ENCODE data around the gene SLC25A43.
A peak's percentile ranks its signal among the peaks of the same experiment; 100 is the strongest.
"Not testable (repeated sequence)": the region's sequence is repeated elsewhere in the genome, so short reads cannot be mapped to it uniquely, and the experiment has no call there.

Gene SLC25A43

GRCh38 chrX:119398974-119399771 is at the start of gene SLC25A43:
Gene SLC25A43 (plus strand): TSS chrX:119399336. CDS start chrX:119399404, 68 bp downstream.
- peak; percentile 4 for DNase-seq

DNA sequence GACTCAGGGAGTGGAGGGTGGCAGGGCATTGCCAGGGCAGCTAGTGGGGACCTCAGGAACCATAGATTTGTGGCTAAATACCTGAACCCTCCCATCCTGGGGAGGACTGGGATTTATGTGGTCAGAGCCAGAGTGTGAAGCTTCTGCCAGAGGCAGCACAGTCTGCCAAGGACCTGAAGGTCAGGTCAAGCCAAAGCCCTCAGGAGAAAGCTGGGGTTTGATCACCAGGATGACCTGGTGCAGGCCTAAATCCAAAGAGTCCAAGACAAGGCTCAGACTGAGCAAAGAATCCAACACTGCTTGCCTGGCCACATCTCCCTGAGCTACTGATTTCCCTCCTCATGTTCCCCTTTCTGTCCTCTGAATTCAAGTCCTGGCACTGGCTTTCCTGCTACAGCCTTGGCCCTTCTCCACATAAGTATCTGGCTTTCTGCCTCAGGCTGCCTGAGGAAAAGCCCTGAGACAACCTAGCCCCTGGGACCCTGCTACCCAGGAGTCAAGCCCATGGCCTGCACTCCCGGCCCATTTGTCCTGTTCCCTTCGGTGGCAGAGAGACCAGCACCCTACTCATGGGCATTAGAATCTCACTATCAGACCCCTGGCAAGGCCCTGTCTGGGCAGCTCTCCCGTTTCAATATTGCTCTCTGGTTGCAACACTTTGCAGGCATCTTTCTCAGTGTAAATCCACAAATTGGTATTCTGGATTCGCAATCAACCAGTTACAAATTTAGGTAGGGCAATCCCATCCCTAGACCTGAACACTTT is 39.3 kb upstream of the SLC25A43 start:
- DNase-seq, result no peak

DNA sequence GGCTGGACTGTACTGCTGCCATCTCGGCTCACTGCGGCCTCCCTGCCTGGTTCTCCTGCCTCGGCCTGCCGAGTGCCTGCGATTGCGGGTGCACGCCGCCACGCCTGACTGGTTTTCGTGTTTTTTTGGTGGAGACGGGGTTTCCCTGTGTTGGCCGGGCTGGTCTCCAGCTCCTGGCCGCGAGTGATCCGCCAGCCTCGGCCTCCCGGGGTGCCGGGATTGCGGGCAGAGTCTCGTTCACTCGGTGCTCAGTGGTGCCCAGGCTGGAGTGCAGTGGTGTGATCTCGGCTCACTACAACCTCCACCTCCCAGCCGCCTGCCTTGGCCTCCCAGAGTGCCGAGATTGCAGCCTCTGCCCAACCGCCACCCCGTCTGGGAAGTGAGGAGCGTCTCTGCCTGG is 37.7 kb upstream of the SLC25A43 start:
- not testable (repeated sequence) for DNase-seq

DNA sequence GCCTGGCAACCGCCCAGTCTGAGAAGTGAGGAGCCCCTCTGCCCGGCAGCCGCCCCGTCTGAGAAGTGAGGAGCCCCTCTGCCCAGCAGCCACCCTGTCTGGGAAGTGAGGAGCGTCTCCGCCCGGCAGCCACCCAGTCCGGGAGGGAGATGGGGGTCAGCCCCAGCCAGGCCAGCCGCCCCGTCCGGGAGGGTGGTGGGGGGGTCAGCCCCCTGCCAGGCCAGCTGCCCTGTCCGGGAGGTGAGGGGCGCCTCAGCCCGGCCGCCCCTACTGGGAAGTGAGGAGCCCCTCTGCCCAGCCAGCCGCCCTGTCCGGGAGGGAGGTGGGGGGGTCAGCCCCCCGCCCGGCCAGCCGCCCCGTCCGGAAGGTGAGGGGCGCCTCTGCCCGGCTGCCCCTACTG is 37.1 kb upstream of the SLC25A43 start:
- DNase-seq, result not testable (repeated sequence)

DNA sequence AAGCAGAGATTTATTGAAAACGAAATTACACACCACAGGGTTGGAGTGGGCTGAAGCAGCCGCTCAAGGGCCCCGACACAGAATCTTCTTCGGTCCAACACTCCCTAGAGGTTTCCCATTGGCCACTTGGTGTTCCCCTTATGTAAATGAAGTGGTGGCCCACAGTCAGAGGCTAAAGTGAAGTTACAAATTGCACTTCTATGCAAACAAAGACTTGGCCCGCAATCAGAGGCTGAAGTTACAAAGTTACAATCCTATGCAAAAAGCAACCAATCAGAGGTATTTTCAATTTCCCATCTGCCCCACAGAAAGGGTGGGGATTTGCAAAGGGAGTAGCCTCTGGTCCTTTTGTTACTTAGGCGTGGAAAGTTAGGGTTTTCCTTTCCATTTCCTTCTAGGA is 35.7 kb upstream of the SLC25A43 start:
- DNase-seq, result no peak

GRCh38 chrX:119371861-119372260 is 27.3 kb upstream of the SLC25A43 start:
- not testable (repeated sequence) for DNase-seq

GRCh38 chrX:119374736-119375135 is 24.4 kb upstream of the SLC25A43 start:
- no peak for DNase-seq

DNA sequence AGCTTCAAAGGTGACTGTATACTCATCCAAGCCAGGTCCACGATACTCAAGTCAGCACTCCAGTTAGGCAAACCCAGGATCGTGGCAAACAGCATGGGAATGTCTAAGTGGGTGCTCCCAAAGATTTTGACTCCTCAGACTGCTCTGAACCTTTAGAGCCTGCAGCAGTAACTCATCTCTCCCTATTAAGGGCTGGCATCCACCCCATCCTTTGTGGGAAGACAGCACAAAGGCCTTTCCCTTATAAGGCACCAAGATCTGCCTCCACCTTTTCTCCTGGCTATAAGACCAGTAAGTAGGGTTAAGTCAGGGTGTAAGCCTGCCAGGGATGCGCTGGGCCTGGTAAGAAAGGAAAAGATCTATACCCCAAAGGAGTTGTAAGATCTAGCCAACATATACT is 23.6 kb upstream of the SLC25A43 start:
- DNase-seq, result no peak

DNA sequence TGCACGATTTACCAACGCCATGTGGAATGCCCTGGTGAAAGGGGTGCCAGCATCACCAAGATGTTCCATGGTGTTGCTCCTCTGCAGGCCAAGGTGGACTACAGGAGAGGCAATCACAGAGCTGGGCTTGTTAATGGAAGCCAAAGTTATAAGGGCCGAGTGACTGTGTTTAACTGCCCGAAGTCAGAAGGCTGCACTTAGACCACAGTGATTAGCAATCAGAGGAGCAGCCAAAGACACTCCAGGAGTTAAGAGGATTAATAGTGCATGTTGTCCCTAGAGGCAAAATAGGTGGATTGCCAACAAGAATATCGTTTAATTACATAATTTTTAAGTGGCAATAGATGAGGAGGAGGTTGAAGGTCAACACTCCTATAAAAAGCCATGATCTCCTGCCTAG is 22.8 kb upstream of the SLC25A43 start:
- DNase-seq, result peak; percentile 66

DNA sequence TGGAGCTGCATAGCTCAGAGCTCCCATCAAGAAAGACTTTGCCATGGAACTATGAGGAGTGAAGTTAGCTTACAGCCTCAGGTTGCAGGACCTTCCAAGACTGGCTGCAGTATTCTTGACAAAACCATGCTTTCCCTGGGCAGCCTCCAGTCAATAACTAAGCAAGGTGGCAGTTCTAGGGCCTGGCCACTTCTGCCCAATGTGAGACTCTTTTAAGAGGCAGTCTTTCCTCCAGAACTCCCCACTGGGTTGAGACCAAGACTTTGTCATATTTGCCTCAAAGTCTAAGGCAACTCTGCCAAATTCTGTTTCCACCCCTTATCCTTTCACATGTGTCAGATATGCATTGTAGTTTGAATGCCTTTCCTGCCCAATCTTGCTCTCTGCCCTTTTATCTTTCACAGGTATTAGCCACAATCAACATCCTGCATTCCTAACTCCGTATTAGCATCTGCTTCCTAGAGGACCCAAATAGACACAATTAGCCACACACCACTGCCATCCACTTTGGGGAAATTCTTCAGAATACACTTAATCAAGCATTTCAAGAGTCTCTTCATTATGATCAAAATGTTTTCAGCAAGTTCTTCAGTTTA is 17.7 kb upstream of the SLC25A43 start:
- DNase-seq, result no peak

- DNase-seq, result no peak
These were observed 16.5 kb upstream of the SLC25A43 start for GRCh38 chrX:119382606-119383005.

GRCh38 chrX:119386685-119387084 is 12.5 kb upstream of the SLC25A43 start:
- DNase-seq, result not testable (repeated sequence)

GRCh38 chrX:119387426-119387825 is 11.7 kb upstream of the SLC25A43 start:
- DNase-seq, result not testable (repeated sequence)

DNA sequence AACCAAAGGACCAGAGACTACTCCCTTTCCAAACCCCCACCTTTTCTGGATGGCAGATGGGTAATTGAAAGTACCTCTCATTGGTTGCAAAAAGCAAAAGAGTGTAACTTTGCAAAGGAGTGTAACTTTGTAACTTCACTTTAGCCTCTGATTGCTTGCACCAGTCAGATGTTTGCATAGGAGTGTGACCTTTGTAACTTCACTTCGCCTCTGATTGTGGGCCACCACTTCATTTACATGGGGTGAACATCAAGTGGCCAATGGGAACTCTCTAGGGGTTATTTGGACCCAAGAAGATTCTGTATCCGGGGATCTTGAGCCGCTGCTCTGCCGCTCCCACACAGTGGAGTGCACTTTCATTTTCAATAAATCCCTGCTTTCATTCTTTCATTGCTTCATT is 9.9 kb upstream of the SLC25A43 start:
- no peak for DNase-seq

DNA sequence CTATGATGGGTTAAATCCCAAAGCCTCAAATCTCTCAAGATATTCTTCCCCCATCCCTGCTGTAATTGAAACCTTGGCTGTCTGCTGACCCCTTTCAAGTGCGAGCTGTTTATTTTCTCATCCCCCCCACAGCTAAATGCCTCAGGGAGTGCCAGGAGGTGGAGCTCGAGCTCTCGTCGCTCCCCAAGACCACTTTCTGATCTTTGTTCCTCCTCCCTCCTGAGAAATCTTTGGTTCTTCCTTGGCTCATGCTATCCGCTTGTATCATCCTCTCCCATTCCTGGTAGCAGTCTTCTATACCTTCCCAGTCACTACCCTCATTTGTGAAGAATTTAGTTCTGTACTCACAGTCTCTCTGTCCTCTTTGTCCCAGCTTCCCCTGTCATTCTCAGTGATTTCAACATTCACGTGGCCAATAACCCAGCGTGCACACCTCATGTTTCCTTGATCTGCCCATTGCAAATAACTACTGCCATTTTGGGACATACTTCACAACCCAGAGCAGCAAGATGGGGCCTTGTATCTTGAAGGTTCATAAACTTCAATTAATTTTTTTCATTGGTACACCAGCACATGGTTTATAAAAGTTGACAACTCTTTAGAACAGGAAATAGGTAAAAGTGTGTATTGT is 9.2 kb upstream of the SLC25A43 start:
- peak; percentile 26 for DNase-seq

- DNase-seq, result peak; percentile 37
These were observed 7.9 kb upstream of the SLC25A43 start for GRCh38 chrX:119391279-119391678.

DNA sequence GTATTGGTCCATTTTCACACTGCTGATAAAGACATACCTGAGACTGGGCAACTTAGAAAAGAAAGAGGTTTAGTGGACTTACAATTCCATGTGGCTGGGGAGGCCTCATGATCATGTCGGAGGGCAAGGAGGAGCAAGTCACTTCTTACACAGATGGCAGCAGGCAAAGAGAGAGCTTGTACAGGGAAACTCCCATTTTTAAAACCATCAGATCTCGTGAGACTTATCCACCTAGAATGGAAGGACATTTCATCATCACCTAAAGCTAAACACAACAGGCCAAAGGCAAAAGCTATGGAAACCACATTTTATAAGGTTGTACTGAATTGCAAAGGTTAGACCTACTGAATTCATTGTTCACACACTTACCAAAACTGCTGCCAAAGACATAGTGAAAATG is 6.0 kb upstream of the SLC25A43 start:
- DNase-seq, result no peak

- peak; percentile 14 for DNase-seq
These were observed 556 bp upstream of the SLC25A43 start for GRCh38 chrX:119398587-119398973.

GRCh38 chrX:119399772-119400101 is 601 bp downstream of the SLC25A43 start:
- no peak for DNase-seq

DNA sequence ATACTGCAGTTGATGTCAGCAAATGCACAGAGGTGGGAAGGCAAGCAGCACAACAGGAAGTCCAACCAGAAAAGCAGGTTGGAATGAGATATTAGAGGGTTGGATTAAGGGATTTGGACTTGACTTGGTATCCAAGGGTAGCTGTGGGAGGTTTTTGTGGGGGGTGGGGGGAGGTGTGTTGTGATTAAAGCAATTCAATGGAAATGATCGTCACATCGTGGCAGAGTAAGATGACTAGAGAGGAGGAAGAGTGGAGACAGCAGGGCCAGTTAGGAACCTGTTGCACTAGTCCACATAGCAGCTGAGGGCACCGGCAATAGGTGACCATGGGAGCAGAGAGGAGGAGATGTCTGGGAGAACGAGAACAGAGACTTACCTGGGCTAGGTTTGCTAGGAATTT is 2.4 kb downstream of the SLC25A43 start:
- peak; percentile 15 for DNase-seq

DNA sequence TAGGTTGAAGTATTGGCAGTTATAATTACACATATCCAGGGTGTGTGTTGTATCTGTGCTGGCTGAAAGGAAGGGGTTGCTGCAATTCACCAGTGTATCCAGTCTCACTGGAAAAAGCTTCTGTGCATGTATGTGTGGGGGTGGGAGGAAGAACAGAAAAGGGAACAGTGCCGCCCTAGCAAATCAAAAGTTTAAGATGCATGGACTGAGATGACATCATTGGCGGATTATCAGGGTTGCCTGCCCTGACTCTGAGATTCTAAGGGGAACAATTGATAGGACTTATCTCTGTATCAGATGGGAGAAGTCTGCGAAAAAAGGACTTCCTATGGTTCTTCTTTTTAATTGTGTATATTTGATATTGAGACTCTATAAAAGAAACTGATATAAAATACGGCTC is 3.5 kb downstream of the SLC25A43 start:
- DNase-seq, result no peak

DNA sequence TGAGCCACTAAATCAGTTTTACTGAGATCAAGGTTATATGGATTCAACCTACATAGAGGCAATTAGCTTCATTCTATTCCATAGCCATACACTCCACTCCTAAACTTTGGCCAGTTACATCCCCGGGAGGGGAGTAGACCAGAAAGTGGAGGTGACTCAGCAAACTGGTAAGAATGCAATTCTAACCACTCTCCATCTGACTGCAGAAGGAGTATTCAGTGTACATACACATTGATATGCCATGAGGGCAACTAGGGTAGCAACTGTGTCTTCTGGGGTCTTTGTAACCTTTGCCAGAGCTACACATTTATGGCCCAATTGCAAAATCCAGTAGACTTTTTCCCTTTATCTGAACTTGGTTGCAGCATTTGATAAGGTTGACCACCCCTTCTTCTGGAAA is 7.6 kb downstream of the SLC25A43 start:
- DNase-seq, result no peak

DNA sequence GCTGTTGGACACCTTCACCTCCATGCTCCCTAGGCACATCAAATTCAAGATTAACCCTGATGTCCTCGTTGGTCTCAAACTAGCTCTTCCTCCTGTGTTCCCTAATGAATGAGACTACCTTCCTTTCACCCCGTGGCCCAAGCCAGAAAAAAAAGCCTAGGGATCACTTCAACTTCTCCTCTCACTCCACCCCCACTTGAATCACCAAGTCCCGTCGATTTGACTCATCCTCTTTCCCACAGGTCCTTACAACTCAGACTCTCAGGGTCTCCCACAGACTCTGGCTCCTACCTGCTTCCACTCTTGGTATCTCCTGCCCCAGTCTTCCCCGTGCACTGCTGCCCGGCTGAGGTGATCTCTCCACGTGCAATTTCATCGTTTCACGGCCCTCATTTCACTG is 8.5 kb downstream of the SLC25A43 start:
- no peak for DNase-seq
